ENCODE measurements around the gene RND3.

RND3 gene

GRCh38 chr2:150487537-150488429 lies at the start of gene RND3:
TSS of gene RND3 (minus strand) at chr2:150487667. CDS start at chr2:150487417, 250 bp downstream.
- no peak for DNase-seq

DNA sequence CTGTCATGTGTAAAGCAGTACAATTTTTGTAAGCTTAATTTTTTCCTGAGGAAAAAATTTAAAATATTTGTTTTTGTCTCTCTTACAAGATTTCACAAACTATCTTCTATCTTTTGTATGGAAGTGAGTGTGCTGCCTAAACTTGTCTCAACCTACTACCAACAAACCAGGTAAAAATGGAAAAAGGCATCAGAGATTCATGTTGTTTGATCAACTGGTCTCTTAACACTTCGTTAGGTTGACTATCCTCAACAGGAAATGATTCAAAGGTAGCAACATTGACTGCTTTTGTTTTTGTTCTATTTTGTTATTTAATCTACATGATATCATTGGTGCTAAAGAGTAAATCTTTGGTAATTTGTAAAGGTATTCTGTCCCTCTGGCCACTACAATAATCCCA lies 47.7 kb upstream of the RND3 start:
- no peak for DNase-seq

DNA sequence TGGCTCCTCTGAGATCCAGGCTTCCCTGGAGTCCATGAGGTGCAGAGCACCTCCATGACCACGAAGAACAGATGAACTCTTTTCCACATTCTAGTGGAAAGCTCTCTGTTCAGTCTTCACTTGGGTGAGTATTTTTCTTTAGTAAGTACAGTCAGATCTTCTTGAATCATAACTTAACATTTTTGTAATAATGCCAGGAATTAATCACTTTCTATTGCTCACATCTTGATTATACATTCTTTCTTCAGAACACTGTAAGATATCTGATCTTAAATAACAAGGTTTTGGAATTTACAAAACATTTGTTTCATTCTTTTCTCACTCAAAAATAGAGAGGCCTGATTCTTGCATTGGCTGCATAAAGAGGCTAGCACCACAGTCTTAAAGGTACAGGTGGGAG lies 45.4 kb upstream of the RND3 start:
- DNase-seq = no peak

- no peak for DNase-seq
Observed at GRCh38 chr2:150532020-150532419, 44.6 kb upstream of the RND3 start.

- DNase-seq = no peak
Observed at GRCh38 chr2:150531591-150531990, 44.1 kb upstream of the RND3 start.

- DNase-seq = no peak
Observed at GRCh38 chr2:150530168-150530567, 42.7 kb upstream of the RND3 start.

DNA sequence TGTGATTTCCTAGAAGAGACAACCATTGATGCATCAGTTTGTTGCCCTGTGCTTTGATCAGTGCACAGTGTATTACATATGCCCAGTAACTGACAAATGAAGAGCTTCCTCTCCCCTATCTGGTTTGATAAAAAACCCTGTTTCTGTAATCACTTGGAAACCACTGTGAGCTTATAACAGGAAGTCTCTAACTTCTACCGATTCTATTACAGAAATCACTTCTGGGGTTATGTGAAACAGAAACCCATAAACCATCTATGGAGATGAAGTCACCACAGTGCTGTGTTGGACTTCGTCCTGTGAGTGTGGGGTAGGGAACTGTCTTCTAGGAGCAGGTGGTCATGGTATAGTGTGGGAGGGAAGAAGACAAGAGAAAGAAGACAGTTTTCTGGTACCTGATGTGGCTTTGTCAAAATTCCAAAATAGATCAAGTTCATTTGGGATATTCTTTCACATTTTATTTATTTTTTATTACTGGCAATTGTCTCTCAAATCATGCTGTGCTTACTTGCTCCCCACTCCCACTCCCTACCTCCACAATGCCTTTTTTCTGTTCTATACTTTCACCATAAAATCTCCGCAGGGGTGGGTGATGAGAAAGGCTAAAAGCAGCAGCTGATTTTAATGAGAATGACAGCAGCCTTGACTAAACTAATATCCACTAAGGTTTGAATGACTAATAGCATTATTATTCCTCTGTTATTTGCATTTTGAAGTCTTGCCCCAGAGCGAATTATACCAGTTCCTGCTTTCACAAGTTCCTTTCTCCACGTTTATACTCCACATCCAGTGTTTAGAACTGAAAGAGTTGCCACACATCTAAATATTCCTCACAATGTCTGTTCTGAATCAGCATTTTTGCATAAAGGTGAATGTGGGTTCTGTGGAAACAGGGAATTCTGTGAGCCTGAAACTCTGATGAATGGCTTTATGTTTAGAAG lies 41.7 kb upstream of the RND3 start:
- DNase-seq = no peak

- no peak for DNase-seq
Observed at GRCh38 chr2:150526827-150527226, 39.4 kb upstream of the RND3 start.

- DNase-seq = no peak
Observed at GRCh38 chr2:150526006-150526405, 38.5 kb upstream of the RND3 start.

- no peak for DNase-seq
Observed at GRCh38 chr2:150522269-150522668, 34.8 kb upstream of the RND3 start.

- no peak for DNase-seq
Observed at GRCh38 chr2:150520887-150521664, 33.6 kb upstream of the RND3 start.

- DNase-seq = no peak
Observed at GRCh38 chr2:150520033-150520432, 32.6 kb upstream of the RND3 start.

GRCh38 chr2:150517951-150518680 lies 30.6 kb upstream of the RND3 start:
- no peak for DNase-seq

DNA sequence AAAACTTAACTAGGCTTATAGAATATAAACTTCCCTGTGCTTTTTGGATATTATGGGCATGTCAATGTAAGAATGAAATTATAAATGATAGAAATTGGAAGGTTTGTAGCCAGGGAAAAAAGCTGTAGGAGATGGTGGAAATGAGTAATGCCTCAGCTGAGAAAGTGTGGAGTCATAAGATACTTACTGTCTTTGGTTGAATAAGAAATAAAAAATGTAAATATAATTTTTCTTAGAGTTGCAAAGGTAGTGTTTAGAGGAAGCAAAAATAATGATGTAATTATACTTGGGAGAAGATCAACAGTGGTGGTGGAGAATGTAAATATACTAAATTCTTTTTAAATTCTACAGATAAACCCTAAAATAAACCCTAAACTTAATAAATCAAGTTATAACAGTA lies 26.2 kb upstream of the RND3 start:
- no peak for DNase-seq

DNA sequence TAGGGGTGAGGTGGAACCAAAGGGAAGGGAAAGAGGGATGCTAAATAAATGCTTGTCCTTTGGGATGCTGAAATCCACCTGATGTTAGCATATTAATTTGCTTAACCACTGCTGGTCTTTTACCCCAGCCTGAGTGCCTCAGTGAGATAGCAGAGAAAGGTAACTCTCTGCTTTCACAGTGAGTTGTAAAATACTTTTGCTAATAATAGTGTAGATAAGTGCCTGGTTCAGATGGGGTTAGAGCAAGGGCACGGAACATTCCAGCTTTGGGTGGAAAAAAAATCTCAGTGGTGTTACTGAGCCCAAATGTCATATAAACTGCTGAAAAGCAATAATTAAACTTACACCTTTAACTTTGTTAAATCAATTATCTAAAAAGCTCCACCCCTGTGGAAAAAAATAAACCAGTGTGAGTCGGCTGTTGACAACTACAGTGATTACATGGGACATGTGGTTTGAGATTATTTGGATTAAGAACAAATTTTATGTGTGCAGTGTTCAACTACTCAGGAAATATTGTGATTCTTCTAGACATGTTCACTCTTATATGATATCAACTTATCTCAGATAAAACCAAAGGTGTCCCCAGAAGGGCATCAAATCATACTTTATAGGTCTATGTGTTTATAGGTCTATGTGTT lies 21.1 kb upstream of the RND3 start:
- DNase-seq = no peak

DNA sequence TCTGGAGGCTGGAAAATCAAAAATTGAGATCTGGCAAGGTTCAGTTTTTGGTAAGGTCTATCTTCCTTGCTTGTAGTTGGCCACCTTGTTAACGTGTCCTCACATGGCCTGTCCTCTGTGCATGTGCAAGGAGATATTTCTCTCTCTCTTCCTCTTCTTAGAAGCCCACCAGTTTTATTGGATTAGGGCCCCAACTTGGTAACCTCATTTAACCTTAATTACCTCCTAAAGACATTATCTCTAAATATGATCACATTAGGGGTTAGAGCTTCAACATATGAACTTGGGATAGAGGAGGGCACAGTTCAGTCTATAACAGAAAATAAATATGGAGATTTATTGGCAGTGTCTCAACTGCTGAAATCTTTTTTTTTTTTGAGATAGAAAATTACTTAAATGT lies 19.6 kb upstream of the RND3 start:
- no peak for DNase-seq

DNA sequence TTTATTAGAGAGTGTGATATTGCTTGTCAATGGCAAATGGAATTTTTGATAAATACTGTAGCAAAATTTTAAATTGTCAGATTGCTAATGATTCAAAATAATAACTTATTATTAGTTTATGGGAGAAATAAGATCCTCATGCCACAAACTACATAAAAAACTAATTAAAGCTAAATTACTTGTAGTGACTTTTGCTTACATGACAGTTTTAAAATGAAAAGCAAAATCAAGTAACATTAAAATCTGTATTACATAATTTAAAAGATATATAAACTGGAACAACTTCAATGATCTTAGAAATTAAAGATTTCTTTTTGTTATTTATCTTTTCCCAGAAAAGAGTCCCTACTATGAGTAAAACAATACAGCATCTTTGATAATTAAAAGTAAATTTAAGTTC lies 17.7 kb upstream of the RND3 start:
- DNase-seq = no peak

- no peak for DNase-seq
Observed at GRCh38 chr2:150495993-150496627, 8.6 kb upstream of the RND3 start.

GRCh38 chr2:150495001-150495400 lies 7.5 kb upstream of the RND3 start:
- no peak for DNase-seq

GRCh38 chr2:150494234-150494945 lies 6.9 kb upstream of the RND3 start:
- DNase-seq = no peak

GRCh38 chr2:150491943-150492342 lies 4.5 kb upstream of the RND3 start:
- no peak for DNase-seq

Data from GF-D8 (cell line).